Middle frontal gyrus (tissue), 1 donor: ENCODE results near the gene CCK.

Experiments
- DNase-seq: peaks from one replicate; pipeline ENCODE4 v3.0.0-alpha.2; 2015; ENCODE audit warnings: low spot score; ENCODE audit errors: extremely low spot score

Gene CCK

GRCh38 chr3:42269647-42270046 lies 3.7 kb upstream of the CCK start:
- no peak for DNase-seq

GRCh38 chr3:42267878-42268277 lies 1.9 kb upstream of the CCK start:
- DNase-seq, result no peak

GRCh38 chr3:42265059-42265991 lies 660 bp downstream of the CCK start:
- DNase-seq, result no peak

- peak; percentile 66 for DNase-seq
These were observed 1.5 kb downstream of the CCK start for GRCh38 chr3:42264399-42265058.

- no peak for DNase-seq
These were observed 2.3 kb downstream of the CCK start for GRCh38 chr3:42263354-42264346.

- no peak for DNase-seq
These were observed 3.5 kb downstream of the CCK start for GRCh38 chr3:42262525-42262924.

- no peak for DNase-seq
These were observed 9.0 kb downstream of the CCK start for GRCh38 chr3:42257007-42257406.

- no peak for DNase-seq
These were observed 9.7 kb downstream of the CCK start for GRCh38 chr3:42256135-42256819.

GRCh38 chr3:42254566-42254965 lies 11.4 kb downstream of the CCK start:
- DNase-seq, result no peak

- no peak for DNase-seq
These were observed 15.2 kb downstream of the CCK start for GRCh38 chr3:42250761-42251160.

- peak; percentile 58 for DNase-seq
These were observed 18.4 kb downstream of the CCK start for GRCh38 chr3:42247576-42248027.

- no peak for DNase-seq
These were observed 19.9 kb downstream of the CCK start for GRCh38 chr3:42246091-42246490.

- DNase-seq, result no peak
These were observed 29.4 kb downstream of the CCK start for GRCh38 chr3:42236611-42237010.

- DNase-seq, result no peak
These were observed 30.5 kb downstream of the CCK start for GRCh38 chr3:42235532-42235931.

GRCh38 chr3:42230860-42231259 lies 35.1 kb downstream of the CCK start:
- no peak for DNase-seq

GRCh38 chr3:42229942-42230688 lies 35.9 kb downstream of the CCK start:
- DNase-seq, result no peak

GRCh38 chr3:42229266-42229941 lies 36.6 kb downstream of the CCK start:
- no peak for DNase-seq

GRCh38 chr3:42228796-42229195 lies 37.2 kb downstream of the CCK start:
- no peak for DNase-seq
